NCI-H524 (cell line): ENCODE results near the gene EGR2.

Experiments used
- DNase-seq, 2 experiments: peaks; one replicate each; lab custom pipeline; 2025; lab: John Stamatoyannopoulos, UW

EGR2 gene

GRCh38 chr10:62816331-62817120, at the start of gene EGR2:
TSS of gene EGR2 (minus strand) at chr10:62816366. CDS start at chr10:62816029, 337 bp downstream.
- DNase-seq, result peak; percentile 45 to 73

- no peak for DNase-seq
These were observed 46.3 kb upstream of the EGR2 start for GRCh38 chr10:62862447-62862846.

GRCh38 chr10:62861507-62861906, 45.3 kb upstream of the EGR2 start:
- no peak for DNase-seq

- no peak for DNase-seq
These were observed 44.8 kb upstream of the EGR2 start for GRCh38 chr10:62860946-62861345.

GRCh38 chr10:62858364-62858763, 42.2 kb upstream of the EGR2 start:
- no peak for DNase-seq

GRCh38 chr10:62856021-62856420, 39.9 kb upstream of the EGR2 start:
- DNase-seq, result no peak

GRCh38 chr10:62853710-62854109, 37.5 kb upstream of the EGR2 start:
- no peak for DNase-seq

GRCh38 chr10:62852961-62853702, 37.0 kb upstream of the EGR2 start:
- DNase-seq, result no peak

GRCh38 chr10:62851442-62851841, 35.3 kb upstream of the EGR2 start:
- peak in 1 of 2 experiments; percentile 8 for DNase-seq

- no peak for DNase-seq
These were observed 34.5 kb upstream of the EGR2 start for GRCh38 chr10:62850646-62851045.

- DNase-seq, result no peak
These were observed 31.3 kb upstream of the EGR2 start for GRCh38 chr10:62847433-62847832.

GRCh38 chr10:62844280-62845011, 28.3 kb upstream of the EGR2 start:
- no peak for DNase-seq

- no peak for DNase-seq
These were observed 27.4 kb upstream of the EGR2 start for GRCh38 chr10:62843600-62843999.

- DNase-seq, result no peak
These were observed 26.8 kb upstream of the EGR2 start for GRCh38 chr10:62842983-62843382.

- no peak for DNase-seq
These were observed 23.4 kb upstream of the EGR2 start for GRCh38 chr10:62839590-62839989.

- DNase-seq, result no peak
These were observed 15.2 kb upstream of the EGR2 start for GRCh38 chr10:62831346-62831745.

GRCh38 chr10:62830679-62831078, 14.5 kb upstream of the EGR2 start:
- DNase-seq, result no peak

GRCh38 chr10:62829622-62830021, 13.5 kb upstream of the EGR2 start:
- no peak for DNase-seq

- DNase-seq, result no peak
These were observed 10.1 kb upstream of the EGR2 start for GRCh38 chr10:62826273-62826672.

- DNase-seq, result no peak
These were observed 4.4 kb upstream of the EGR2 start for GRCh38 chr10:62820586-62820985.

GRCh38 chr10:62819141-62819920, 3.2 kb upstream of the EGR2 start:
- peak in 1 of 2 experiments; percentile 13 for DNase-seq
